Breast epithelium (tissue), 4 donors: Measurements from ENCODE around the gene ACOX3. TPM values are rescaled to one million over a fixed set of nuclear protein-coding genes. Genes with fewer than 3 reads are reported as not detected.

Experiments used
- DNase-seq, 2 donors: peaks; one replicate each; pipeline ENCODE4 v3.0.0-alpha.2; 2019; ENCODE audit warnings: low spot score in 2 of 2
- H3K27ac ChIP-seq, 2 donors: fragments of 200-600 bp; sonication (generic) in 1 of 2; one replicate each; pipeline ENCODE4 v1.5.1; 2016 to 2019; ENCODE audit warnings: mild to moderate bottlenecking in 1 of 2
- H3K27me3 ChIP-seq, 2 donors: fragments of 200-600 bp; sonication (generic) in 1 of 2; one replicate each; pipeline versions ENCODE4 v1.5.1 to v1.6.0; 2017 to 2019; ENCODE audit warnings: control low read depth in 1 of 2, mild to moderate bottlenecking in 1 of 2
- H3K36me3 ChIP-seq: fragments of 200-600 bp; one replicate; pipeline ENCODE4 v1.5.1; 2019
- H3K4me1 ChIP-seq, 2 donors: fragments of 200-600 bp; sonication (generic); one replicate each; pipeline ENCODE4 v1.5.1; 2016 to 2019; ENCODE audit warnings: control low read depth in 1 of 2
- H3K4me3 ChIP-seq, 3 donors: fragments of 200-600 bp; sonication (generic); 1 replicate in 2 of 3; 2 replicates in 1 of 3; pipeline ENCODE4 v1.5.1; 2016 to 2019; ENCODE audit warnings: mild to moderate bottlenecking in 3 of 3, moderate library complexity in 2 of 3
- H3K9me3 ChIP-seq, 2 donors: fragments of 200-600 bp; sonication (generic) in 1 of 2; one replicate each; pipeline ENCODE4 v1.5.1; 2016 to 2019; ENCODE audit warnings: control low read depth in 1 of 2
- POLR2A ChIP-seq: fragments of 450-650 bp; IDR thresholded peaks from one replicate; pipeline ENCODE4 v1.6.1; 2016; ENCODE audit warnings: antibody characterized with exemption, mild to moderate bottlenecking, moderate library complexity
- POLR2AphosphoS5 ChIP-seq, 3 donors: sonication (generic); formaldehyde crosslinking; IDR thresholded peaks; one replicate each; pipeline ENCODE4 v1.6.1; 2017; ENCODE audit warnings: antibody characterized with exemption in 3 of 3
- intact Hi-C: fragments of 100-400 bp; cut with DNase I; formaldehyde crosslinking; loops from one replicate; pipeline ENCODE4 v1.15.1; 2023; ENCODE audit warnings: low total_unique reads
- total RNA-seq, 3 donors: library from RNA; depleted of rRNA; stranded (reverse); fragments of >200 nt; gene quantifications; one replicate each; pipeline ENCODE4 v1.1.0, GENCODE V29; 2016
- TF ChIP-seq, protein P1 (sequence below), 3 donors: fragments of 450-650 bp; IDR thresholded peaks; one replicate each; pipeline ENCODE4 v1.5.1; 2016 to 2017; ENCODE audit warnings: antibody characterized with exemption in 3 of 3, mild to moderate bottlenecking in 3 of 3, moderate library complexity in 3 of 3

Gene ACOX3
- total RNA-seq, 3 donors from 2014 or later: 24.0 to 69.4 (median 47.9) TPM

DNA sequence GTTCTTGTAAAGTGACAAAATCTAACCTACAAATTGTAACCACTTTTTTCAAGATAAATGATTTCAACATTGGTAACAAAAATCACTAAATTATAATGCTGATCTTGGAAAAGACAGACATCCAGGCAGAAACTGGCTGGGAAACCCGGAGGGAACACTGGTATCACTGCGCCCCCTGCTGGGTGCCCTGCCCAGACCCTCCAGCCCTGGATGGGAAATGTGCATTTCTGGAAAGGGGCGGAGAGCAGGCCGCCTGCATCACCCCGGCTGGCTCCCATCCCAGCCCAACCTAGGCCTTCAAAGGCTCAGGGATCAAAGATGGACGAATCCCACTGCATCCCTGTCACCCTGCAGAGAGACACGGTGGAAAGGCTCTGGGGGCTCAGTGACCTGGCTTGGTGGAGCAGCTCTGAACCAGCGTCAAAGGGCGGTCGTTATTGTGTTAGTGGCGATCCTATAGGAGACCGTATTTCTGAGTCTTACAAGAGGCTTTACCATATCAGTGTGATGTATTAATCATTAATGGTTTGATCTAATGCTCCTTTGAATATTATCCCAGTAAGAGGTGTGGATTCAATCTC, 37.3 kb downstream of the ACOX3 start:
- H3K4me3 ChIP-seq: no peak overlapping the region
- intact Hi-C loops: no loop called here
- no peak for TF ChIP-seq POLR2A
- TF ChIP-seq, protein P1, sequence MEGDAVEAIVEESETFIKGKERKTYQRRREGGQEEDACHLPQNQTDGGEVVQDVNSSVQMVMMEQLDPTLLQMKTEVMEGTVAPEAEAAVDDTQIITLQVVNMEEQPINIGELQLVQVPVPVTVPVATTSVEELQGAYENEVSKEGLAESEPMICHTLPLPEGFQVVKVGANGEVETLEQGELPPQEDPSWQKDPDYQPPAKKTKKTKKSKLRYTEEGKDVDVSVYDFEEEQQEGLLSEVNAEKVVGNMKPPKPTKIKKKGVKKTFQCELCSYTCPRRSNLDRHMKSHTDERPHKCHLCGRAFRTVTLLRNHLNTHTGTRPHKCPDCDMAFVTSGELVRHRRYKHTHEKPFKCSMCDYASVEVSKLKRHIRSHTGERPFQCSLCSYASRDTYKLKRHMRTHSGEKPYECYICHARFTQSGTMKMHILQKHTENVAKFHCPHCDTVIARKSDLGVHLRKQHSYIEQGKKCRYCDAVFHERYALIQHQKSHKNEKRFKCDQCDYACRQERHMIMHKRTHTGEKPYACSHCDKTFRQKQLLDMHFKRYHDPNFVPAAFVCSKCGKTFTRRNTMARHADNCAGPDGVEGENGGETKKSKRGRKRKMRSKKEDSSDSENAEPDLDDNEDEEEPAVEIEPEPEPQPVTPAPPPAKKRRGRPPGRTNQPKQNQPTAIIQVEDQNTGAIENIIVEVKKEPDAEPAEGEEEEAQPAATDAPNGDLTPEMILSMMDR (IDR thresholded peaks at IDR 0.05): peak; percentile 69 to 88 (median 80)
- TF ChIP-seq POLR2AphosphoS5 (IDR thresholded peaks at IDR 0.05): peak in 2 of 3 donors; percentile 26 to 50
- no peaks in the 10 kb centered on the region for H3K27me3 ChIP-seq
- H3K27ac ChIP-seq: peak overlapping the region; percentile 22 to 83
- H3K4me1 ChIP-seq: peaks cover 0 to 10% of the 10 kb centered on the region in 2 donors
- H3K36me3 ChIP-seq: no peaks in the 10 kb centered on the region
- peak; percentile 66 to 75 for DNase-seq
- no peaks in the 10 kb centered on the region for H3K9me3 ChIP-seq

DNA sequence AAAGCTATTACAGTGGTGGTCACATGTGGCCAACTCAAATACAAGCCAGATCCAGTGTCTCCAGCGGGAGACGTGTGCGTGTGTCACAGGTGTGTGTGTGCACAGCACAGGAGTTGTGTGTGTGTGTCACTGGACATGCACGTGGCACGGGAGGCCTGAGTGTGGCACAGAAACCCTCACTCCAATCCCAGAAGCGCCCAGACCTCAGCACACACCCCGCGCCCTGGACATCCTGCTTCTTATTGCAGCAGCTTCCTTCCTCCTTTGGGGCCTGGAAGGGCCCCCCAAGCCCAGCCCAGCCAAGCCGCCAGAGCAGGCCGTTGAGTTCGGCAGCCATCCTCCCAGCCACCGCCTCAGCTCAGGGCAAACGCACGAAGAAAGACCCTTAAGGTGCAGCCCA, 37.9 kb downstream of the ACOX3 start:
- intact Hi-C loops: no loop called here
- no peaks in the 10 kb centered on the region for H3K9me3 ChIP-seq
- TF ChIP-seq POLR2AphosphoS5 (IDR thresholded peaks at IDR 0.05): no peak
- H3K4me3 ChIP-seq: no peak overlapping the region
- H3K4me1 ChIP-seq: peaks cover 0 to 10% of the 10 kb centered on the region in 2 donors
- no peak for DNase-seq
- H3K27ac ChIP-seq: peak overlapping the region; percentile 22 to 83
- H3K36me3 ChIP-seq: no peaks in the 10 kb centered on the region
- H3K27me3 ChIP-seq: no peaks in the 10 kb centered on the region

DNA sequence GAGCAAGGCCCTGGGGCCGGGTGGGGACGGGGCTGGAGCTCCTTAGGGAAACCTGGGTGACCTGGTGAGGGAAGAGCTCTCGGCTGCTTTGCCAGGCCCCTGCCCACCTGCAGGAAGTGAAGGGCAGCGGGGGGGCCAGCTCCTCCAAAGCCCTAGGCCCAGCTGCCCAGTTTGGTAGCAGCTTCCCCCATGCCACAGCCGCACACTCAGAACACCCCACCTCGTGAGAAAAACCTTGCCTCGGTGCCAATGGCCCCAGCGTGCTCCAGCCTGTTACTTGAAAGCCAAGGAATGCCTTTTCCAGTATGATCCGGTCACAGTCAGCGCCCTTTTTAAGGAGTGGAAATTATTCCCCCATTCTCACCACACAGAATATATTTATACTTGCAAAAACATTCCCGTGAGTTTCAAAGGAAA, 38.3 kb downstream of the ACOX3 start:
- Histone ChIP-seq H3K9me3 (no peaks in the 10 kb centered on the region), H3K27ac (peak overlapping the region; percentile 68 to 83), H3K36me3 (no peaks in the 10 kb centered on the region), H3K4me3 (no peak overlapping the region), H3K27me3 (no peaks in the 10 kb centered on the region), H3K4me1 (peaks cover 0 to 10% of the 10 kb centered on the region in 2 donors)
- TF ChIP-seq POLR2AphosphoS5 (IDR thresholded peaks at IDR 0.05) (no peak), POLR2A (no peak)
- TF ChIP-seq, protein P1 (IDR thresholded peaks at IDR 0.05): no peak
- peak in 1 of 2 donors; percentile 76 for DNase-seq
- intact Hi-C loops: no loop called here

DNA sequence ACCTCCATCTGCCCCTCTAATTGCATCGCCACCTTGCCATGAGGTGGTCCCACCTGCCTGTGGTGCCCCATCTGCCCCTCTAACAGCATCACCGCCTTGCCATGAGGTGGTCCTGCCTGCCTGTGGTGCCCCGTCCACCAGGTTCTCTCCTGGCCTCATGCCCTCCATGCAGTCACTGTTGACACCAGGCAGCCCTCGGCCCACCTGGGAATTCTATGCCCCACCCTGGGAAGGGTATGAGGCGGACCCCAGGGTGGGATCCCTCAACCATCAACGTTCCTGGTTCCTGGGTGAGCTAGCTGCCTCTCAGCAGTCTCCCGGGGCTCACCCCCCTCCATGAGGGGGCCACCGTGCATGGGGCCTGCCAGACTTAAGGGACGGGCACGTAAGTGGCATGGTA, 38.9 kb downstream of the ACOX3 start:
- no peaks in the 10 kb centered on the region for H3K9me3 ChIP-seq
- DNase-seq: no peak
- no peaks in the 10 kb centered on the region for H3K36me3 ChIP-seq
- intact Hi-C loops: no loop called here
- peaks cover 0 to 10% of the 10 kb centered on the region in 2 donors for H3K4me1 ChIP-seq
- H3K4me3 ChIP-seq: no peak overlapping the region
- TF ChIP-seq, protein P1 (IDR thresholded peaks at IDR 0.05): no peak
- TF ChIP-seq POLR2AphosphoS5 (IDR thresholded peaks at IDR 0.05) (no peak), POLR2A (no peak)
- peak overlapping the region; percentile 68 to 83 for H3K27ac ChIP-seq
- H3K27me3 ChIP-seq: no peaks in the 10 kb centered on the region

DNA sequence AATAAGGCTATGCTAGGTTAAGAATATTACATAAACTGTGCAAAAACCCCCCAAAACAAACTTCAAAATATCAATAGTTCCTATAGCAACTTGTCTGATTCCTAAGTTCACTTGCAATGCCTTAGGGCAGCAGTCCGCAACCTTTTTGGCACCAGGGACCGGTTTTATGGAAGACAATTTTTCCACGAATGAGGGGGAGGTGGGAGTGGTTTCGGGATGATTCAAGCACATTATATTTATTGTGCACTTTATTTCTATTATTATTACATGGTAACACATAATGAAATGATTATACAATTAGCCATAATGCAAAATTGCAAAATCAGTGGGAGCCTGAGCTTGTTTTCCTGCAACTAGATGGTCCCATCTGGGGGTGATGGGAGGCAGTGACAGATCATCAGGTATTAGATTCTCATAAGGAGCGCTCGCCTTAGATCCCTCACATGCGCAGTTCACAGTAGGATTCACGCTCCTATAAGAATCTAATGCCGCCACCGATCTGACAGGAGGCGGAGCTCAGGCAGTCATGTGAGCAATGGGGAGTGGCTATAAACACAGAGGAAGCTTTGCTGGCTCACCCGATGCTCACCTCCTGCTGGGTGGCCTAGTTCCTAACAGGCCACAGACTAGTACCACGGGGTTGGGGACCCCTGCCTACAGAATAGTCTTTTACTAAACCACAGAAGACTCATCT, 39.7 kb downstream of the ACOX3 start:
- peaks cover 0 to 10% of the 10 kb centered on the region in 2 donors for H3K4me1 ChIP-seq
- peak overlapping the region; percentile 68 to 83 for H3K27ac ChIP-seq
- no peaks in the 10 kb centered on the region for H3K27me3 ChIP-seq
- TF ChIP-seq, protein P1 (IDR thresholded peaks at IDR 0.05): no peak
- TF ChIP-seq POLR2AphosphoS5 (IDR thresholded peaks at IDR 0.05): no peak
- TF ChIP-seq POLR2A: no peak
- H3K4me3 ChIP-seq: no peak overlapping the region
- intact Hi-C loops: no loop called here
- no peak for DNase-seq
- H3K9me3 ChIP-seq: no peaks in the 10 kb centered on the region
- H3K36me3 ChIP-seq: no peaks in the 10 kb centered on the region
